ENCODE data around the gene MAML3. TPM values are rescaled to one million over a fixed set of nuclear protein-coding genes. Genes with fewer than 3 reads are reported as not detected.

MAML3 gene
- total RNA-seq, 2 donors from 2014 or later: 29.2 to 32.2 TPM

DNA sequence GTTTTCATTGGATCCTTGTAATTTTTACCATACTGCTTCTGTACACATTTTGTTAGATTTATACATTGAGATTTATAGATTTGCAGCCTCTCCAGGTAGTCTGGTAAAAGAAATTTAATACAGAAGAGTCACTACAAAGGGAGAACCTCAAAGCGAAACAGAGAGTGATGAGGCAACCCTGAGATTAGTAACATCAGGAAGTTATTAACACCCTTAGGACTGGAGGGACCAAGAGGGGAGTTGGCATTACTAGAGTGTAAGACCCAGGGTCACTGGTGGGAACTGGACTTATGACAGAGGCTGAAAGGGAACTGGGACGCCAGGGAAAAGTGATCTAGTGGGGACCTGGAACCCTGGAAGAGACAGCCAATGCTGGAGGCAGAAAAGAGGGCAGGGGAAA is 20.6 kb upstream of the MAML3 start:
- Histone ChIP-seq H3K27me3 (ENCODE audit: control insufficient read depth, insufficient read depth, low read length, poor library complexity, severe bottlenecking) (no peaks in the 10 kb centered on the region), H3K4me1 (ENCODE audit: control insufficient read depth, insufficient read depth, low read length) (no peaks in the 10 kb centered on the region), H3K9me3 (ENCODE audit: control insufficient read depth, low read length) (no peaks in the 10 kb centered on the region), H3K4me3 (ENCODE audit: low read length) (no peak overlapping the region), H3K9ac (ENCODE audit: extremely low read depth, low read length, poor library complexity, severe bottlenecking) (no peak overlapping the region), H3K27ac (ENCODE audit: low read depth, low read length) (no peak overlapping the region), H3K36me3 (ENCODE audit: control insufficient read depth, insufficient read depth, low read length) (no peaks in the 10 kb centered on the region)
- Mint-ChIP-seq H3K27me3 (ENCODE audit: insufficient read depth) (no peaks in the 10 kb centered on the region), H3K27ac (no peak overlapping the region), H3K4me1 (no peaks in the 10 kb centered on the region), H3K4me3 (no peak overlapping the region), H3K9me3 (no peaks in the 10 kb centered on the region), H3K36me3 (ENCODE audit: low read depth) (no peaks in the 10 kb centered on the region)
- DNase-seq: no peak
- 92 to 96% methylated on average over 2 of the region's 2 CpGs for WGBS, 2 experiments (ENCODE audit: insufficient coverage in 1 of 2, insufficient read length in 1 of 2)
- TF ChIP-seq, protein P1, sequence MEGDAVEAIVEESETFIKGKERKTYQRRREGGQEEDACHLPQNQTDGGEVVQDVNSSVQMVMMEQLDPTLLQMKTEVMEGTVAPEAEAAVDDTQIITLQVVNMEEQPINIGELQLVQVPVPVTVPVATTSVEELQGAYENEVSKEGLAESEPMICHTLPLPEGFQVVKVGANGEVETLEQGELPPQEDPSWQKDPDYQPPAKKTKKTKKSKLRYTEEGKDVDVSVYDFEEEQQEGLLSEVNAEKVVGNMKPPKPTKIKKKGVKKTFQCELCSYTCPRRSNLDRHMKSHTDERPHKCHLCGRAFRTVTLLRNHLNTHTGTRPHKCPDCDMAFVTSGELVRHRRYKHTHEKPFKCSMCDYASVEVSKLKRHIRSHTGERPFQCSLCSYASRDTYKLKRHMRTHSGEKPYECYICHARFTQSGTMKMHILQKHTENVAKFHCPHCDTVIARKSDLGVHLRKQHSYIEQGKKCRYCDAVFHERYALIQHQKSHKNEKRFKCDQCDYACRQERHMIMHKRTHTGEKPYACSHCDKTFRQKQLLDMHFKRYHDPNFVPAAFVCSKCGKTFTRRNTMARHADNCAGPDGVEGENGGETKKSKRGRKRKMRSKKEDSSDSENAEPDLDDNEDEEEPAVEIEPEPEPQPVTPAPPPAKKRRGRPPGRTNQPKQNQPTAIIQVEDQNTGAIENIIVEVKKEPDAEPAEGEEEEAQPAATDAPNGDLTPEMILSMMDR (conservative IDR thresholded peaks at IDR 0.05): no peak

DNA sequence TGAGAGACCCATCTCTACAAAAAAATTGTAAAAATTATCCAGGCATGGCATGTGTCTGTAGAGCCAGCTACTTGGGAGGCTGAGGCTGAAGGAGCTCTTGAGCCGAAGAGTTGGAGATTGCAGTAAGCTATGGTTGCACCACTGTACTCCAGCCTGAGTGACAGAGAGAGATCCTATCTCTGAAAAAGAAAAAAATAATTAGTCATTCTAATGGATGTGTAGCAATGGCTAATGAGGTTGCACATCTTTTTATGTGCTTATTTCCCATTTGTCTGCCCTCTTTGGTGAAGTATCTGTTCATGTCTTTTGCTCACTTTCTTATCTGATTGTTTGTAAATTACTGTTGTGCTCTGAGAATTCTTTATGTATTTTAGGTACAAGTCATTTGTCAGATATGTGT is 19.0 kb upstream of the MAML3 start:
- 94 to 100% methylated on average over 1 of the region's 1 CpG for WGBS, 2 experiments (ENCODE audit: insufficient coverage in 1 of 2, insufficient read length in 1 of 2)
- H3K36me3 Mint-ChIP-seq (ENCODE audit: low read depth): no peaks in the 10 kb centered on the region
- no peak overlapping the region for H3K27ac ChIP-seq (ENCODE audit: low read depth, low read length)
- H3K9ac ChIP-seq (ENCODE audit: extremely low read depth, low read length, poor library complexity, severe bottlenecking): no peak overlapping the region
- no peak overlapping the region for H3K4me3 ChIP-seq (ENCODE audit: low read length)
- H3K27me3 ChIP-seq (ENCODE audit: control insufficient read depth, insufficient read depth, low read length, poor library complexity, severe bottlenecking): no peaks in the 10 kb centered on the region
- no peaks in the 10 kb centered on the region for H3K9me3 Mint-ChIP-seq
- no peak overlapping the region for H3K4me3 Mint-ChIP-seq
- no peaks in the 10 kb centered on the region for H3K9me3 ChIP-seq (ENCODE audit: control insufficient read depth, low read length)
- H3K27me3 Mint-ChIP-seq (ENCODE audit: insufficient read depth): no peaks in the 10 kb centered on the region
- no peak overlapping the region for H3K27ac Mint-ChIP-seq
- peaks cover 7% of the 10 kb centered on the region for H3K4me1 Mint-ChIP-seq
- no peaks in the 10 kb centered on the region for H3K36me3 ChIP-seq (ENCODE audit: control insufficient read depth, insufficient read depth, low read length)
- TF ChIP-seq, protein P1 (conservative IDR thresholded peaks at IDR 0.05): no peak
- H3K4me1 ChIP-seq (ENCODE audit: control insufficient read depth, insufficient read depth, low read length): no peaks in the 10 kb centered on the region
- no peak for DNase-seq

DNA sequence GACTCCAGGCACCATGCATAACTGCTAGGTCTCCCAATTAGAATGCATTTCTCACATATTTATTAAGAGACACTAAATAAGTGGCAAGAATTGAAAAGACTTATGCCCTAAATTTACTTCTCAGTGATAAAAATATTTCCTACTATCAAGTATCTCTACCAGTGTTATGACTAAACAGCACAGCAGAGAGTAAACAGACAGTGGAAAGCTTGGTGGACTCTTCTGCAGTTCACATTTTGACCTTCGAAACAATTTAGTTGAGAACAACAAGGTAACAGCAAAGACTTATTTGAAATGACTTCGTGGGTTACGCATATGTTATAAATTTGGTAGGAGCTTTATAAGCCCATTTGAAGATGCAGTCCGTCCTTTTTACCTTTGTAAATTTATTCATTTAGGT is 16.3 kb upstream of the MAML3 start:
- no peaks in the 10 kb centered on the region for H3K9me3 ChIP-seq (ENCODE audit: control insufficient read depth, low read length)
- H3K27me3 ChIP-seq (ENCODE audit: control insufficient read depth, insufficient read depth, low read length, poor library complexity, severe bottlenecking): no peaks in the 10 kb centered on the region
- Mint-ChIP-seq H3K27me3 (ENCODE audit: insufficient read depth) (no peaks in the 10 kb centered on the region), H3K4me3 (no peak overlapping the region), H3K36me3 (ENCODE audit: low read depth) (no peaks in the 10 kb centered on the region), H3K4me1 (peaks cover 9% of the 10 kb centered on the region), H3K9me3 (no peaks in the 10 kb centered on the region), H3K27ac (no peak overlapping the region)
- no peak overlapping the region for H3K9ac ChIP-seq (ENCODE audit: extremely low read depth, low read length, poor library complexity, severe bottlenecking)
- H3K4me3 ChIP-seq (ENCODE audit: low read length): no peak overlapping the region
- H3K4me1 ChIP-seq (ENCODE audit: control insufficient read depth, insufficient read depth, low read length): no peaks in the 10 kb centered on the region
- TF ChIP-seq, protein P1 (conservative IDR thresholded peaks at IDR 0.05): no peak
- 94 to 96% methylated on average over 3 to 4 of the region's 4 CpGs for WGBS, 2 experiments (ENCODE audit: insufficient coverage in 1 of 2, insufficient read length in 1 of 2)
- no peaks in the 10 kb centered on the region for H3K36me3 ChIP-seq (ENCODE audit: control insufficient read depth, insufficient read depth, low read length)
- DNase-seq: no peak
- no peak overlapping the region for H3K27ac ChIP-seq (ENCODE audit: low read depth, low read length)
